GM18867 (cell line): ENCODE results near the gene FARS2.

Source experiments
- ATAC-seq: cut with Tn5 transposase; IDR thresholded peaks from one replicate; pipeline ENCODE4 v1.9.1; 2021; ENCODE audit warnings: mild to moderate bottlenecking, moderate library complexity; ENCODE audit not compliant: unreplicated experiment

FARS2 gene

DNA sequence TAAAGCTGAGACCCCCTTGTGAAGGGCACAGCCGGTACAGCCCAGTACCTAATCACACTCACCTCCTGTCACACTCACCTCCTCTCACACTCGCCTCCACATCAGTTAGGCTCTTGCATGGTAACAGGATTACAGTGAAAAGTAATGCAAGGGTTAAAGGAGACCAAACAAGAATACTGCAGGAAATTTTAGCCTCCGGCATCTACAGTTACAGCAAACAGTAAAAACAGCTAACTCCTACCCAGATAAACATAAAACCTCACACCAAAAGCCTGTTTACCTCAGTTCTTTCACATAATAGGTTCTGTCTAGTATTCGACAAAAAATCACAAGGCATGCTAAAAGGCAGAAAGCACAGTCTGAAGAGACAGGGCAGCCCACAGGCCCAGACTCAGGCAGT lies 55.6 kb downstream of the FARS2 start:
- no peak for ATAC-seq

DNA sequence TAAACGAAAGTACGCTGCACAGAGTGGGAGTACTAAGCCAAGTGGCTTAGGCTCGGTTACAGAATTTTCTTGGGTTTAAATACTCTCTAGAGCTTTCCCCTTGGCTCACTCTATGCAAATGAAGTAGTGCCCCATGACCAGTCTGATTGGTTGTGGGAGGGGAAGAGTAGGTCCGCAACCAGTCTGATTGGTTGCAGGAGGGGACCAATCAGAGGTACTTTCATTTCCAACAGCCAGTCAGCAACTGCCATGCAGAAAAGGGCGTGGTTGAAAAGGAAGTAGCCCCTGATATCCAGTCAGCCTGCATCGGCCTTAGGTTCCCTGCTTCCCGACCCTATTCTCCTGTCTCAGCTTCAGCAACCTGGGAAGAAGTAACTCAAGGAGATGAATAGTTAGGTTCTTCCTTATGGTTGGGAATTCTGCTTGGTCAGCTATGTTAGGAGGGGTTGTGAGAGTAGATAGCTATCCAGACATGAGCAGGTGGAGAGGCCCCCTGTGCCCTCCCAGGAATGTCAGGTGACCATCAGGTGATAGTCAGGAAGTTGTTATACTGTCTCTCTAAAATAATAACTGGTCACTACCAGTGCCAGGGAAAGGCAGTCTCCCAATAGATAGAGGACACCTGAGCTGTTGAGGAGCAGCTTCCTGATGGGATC lies 57.4 kb downstream of the FARS2 start:
- ATAC-seq: no peak

DNA sequence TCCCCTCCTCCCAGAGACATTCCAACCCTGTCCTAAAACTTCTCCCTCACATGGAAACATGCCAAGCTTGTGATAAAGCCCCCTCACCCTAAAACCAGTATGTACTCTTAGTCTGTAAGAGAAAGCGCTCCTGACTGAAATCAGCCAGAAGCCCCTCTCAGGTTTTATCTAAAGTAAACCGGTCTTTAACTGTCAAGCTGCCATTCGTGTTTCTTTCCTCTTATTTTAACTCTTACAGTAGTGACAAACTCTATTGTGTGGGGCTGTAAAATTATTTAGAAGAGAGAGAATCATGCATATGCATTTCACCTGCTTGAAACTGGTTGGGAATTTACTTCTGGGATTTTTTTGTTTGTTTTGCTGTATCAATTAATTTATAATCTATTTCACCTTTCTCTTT lies 62.7 kb downstream of the FARS2 start:
- ATAC-seq: no peak

DNA sequence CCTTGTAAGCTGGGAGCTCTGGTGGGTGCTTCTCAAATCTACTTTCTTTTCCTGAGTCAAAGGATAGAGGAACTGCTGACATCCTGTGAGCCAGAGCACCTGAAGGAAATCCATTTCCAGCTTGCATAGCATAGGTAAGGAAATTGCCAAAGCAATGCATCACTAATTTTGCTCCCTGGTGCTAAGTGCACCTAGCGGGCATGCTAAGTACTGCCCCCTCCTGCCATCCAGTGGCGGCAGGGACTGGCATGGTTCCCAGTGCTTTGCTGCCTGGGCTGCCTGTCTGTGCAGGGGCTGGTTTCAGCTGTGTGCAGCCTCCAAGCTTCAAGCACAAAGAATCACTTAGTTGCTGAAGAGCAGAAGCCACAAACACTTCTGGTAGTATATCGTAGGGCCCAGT lies 63.9 kb downstream of the FARS2 start:
- ATAC-seq: no peak

DNA sequence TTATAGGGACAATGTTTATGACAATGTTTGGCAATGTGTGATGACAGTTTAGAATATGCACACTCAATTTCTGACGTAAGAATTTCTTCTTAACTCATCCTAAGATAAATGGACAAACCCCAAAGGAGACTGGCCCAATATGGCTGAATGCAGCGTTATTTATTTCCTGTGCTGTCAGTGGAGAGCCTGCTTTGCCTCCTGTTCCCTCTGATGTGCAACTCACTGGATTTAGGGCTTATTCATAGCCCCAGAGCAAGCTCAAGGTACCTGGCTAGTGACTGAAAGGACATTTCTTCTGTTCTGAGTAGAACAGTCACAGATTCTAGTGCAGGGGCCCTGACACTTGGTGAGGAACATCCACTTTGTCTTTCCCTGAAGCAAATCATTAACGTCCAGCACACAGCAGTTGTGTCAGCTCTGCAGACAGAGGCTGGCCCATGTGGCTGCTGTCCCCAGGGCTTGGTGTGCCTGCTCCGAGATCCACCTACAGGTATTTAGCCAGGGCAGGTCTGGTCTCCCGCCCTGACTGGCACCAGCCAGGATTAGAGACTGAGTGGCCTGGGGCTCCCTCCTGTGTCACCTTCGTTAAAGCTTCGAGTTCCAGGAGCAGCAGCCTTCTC lies 64.8 kb downstream of the FARS2 start:
- ATAC-seq: no peak

DNA sequence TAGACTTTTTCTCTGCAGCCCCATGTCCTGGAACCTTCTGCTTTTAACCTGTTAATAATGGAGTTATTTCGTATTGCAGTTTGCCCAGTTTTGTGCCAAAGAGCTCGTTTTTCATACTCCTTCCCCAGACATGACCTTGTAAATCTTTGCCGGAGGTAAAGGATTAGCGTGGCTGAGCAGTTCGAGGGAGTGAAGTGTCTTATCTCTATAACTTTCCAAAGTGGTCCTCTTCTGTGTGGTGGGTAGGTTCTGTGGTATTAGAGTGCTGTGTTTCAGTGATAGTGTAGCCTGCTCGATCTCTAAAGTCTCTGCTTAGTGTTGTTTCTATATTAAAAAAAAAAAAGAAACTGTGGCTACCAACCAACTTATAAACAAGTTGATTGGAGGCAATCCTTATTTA lies 67.5 kb downstream of the FARS2 start:
- ATAC-seq: no peak

DNA sequence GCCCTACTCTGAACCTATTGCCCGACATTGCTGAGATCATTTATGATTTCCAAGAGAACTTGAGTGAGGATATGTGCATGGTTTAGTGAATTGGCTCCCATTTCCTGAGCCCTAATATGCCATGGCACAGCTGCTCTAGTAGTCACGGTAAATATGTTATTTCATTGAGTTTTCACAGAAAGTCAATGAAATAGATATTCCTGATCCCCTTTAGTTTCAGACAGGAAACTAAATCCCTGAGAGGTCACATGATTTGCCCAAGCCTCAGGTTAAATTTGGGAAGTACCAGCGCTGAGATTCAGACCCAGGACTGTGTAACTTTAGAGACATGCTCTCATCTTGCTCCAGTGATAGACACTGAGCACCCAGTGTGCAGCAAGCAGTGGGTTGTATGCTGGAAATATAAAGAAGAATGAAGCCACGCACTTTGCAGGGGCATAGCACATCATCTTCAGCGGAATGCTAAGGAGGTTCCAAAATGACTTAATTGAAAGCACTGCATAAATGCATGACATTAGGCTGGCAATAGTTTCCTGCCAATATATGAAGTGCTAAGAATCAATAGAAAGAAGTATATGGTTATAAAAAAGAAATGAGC lies 70.6 kb downstream of the FARS2 start:
- no peak for ATAC-seq

DNA sequence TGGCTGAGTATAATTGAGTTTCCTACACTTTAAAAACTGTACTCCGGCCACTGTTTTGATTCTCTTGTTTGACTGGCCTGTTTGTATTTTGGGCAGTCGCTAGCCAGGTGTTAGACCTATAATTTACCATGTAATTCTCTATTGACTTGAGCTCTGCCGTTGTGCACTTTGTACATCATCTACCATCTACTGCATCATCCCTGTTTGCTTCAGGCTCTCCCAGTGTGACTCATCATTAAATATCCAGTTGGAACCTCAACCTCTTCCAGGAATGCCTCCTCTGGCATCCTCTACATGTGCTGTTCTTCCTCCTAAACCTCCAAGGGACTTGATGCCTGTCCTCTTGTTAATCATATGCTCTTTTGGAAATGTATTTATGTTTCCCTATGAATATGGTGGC lies 72.3 kb downstream of the FARS2 start:
- ATAC-seq: no peak

DNA sequence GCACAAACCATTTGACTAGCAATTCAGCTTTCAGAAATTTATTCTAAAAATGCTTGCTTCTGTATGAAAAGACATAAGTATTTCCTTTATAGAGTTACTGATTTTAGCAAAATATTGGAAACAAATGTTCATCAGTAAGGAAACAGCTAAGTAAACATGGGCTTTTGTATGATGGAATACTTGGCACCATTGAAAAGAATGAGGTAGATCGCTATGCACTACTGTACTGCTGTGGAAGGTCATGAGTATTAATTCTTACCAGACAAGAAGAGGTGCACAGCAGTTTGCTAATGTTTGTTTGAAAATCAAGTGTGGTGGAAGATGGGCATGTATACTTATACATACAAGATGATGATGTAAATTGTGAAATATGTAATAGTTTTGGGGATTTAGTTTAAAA lies 73.0 kb downstream of the FARS2 start:
- no peak for ATAC-seq

DNA sequence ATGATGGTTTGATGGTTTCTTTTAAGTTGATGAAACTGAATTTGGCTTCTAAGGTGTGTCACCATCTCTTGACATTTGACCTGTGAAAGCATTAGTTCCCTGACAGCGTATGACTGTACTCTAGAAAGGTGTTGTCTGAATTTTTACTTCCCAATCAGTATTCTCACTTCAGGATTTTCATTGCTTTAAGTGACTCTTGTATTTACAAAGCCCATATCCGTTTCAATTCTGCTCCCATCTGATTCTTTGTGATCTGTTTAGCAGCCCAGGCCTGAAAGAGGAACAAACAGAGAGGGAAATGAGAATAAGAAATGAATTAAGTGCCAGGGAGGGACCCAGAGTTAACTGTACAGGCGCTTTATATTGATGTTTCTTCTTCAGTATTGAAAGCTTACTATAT lies 73.7 kb downstream of the FARS2 start:
- no peak for ATAC-seq

DNA sequence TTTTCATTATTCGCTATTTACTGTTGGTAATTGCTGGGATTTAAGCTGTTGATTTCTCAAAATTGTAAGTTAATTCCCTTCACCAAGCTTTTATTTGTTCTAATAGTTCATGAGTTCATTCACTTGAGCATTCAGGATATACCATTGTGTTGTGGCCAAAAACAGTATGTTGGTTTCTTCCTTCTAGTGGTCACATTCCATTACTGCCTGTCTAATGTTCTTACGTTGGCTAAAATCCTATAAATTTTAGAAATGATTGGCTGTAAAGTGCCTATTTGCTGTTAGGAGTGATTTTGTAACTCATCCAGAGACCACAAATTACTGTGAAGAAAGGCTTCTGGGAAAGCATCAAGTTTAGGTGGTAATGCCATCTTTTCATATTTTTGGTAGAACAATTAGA lies 76.3 kb downstream of the FARS2 start:
- no peak for ATAC-seq

DNA sequence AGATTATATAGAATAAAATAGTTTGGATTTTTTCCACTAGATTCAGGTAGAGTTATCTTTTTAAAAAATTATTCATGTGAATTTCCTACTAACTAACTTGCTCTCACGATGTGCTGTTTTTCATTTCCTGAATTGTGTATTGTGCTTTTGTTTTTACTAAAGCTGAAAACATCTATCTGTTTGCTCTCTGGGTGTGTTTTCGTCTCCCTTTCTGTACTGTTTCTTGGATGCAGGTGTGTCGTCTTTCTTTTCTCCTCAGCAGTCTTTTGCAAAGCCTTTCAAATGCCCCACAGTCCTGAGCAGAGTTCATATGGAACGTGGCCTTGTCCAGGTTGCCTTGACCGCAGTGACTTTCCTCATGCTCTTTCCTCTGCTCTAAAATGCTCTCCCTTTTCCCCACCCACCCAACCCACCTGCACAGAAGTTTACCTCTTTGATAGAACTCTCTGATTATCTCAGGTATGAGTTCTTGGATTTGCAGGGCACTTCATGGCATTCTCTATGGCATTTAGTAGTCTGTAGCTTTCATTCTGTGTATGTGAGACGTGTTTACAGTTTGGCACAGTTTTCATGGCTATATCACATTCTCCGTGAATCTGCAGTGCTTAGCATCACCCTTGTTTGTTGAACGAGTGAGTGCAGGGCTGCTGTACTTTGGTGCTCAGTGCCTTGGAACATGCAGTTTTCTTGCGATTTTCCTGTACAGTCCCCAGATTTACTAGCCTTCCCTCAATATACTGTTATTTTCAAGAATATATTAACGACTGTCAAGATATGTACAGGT lies 77.1 kb downstream of the FARS2 start:
- ATAC-seq: peak; percentile 57

DNA sequence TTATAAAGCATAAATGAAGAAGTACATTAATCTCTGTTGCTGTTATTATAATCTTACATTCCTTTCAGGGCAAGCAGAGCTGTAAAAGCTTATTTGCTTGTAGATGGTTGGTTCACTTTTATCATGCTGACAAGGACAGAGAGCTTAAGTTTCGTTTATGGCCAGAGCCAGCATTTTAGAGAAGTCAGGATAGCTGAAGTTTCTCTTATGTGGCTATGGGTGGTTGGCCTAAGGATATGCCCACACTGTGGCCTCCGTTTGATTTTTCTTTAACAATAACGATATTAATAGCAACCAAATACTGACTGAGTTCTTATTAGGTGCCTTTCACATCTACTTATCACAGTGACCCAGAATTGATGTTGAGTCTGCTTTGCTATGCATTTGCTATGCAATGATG lies 78.5 kb downstream of the FARS2 start:
- ATAC-seq: no peak

DNA sequence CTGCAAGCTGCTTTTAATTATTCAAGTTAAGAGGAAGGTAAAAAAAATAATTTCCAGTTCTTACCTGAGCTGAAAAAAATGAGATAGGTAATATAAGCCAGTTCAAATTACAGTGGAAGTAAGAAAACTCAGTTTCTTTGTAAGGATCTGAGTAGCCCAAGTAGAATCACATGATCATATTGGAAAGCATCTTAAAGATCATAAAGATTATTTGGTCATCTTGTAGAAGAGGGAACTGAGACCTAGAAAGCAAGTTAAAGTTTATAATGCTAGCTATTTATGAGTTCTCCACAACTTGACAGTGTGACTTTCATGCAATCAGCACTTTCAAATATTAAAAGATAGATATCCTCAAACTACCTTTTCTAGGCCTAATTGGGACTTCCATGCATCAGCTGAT lies 80.5 kb downstream of the FARS2 start:
- no peak for ATAC-seq

DNA sequence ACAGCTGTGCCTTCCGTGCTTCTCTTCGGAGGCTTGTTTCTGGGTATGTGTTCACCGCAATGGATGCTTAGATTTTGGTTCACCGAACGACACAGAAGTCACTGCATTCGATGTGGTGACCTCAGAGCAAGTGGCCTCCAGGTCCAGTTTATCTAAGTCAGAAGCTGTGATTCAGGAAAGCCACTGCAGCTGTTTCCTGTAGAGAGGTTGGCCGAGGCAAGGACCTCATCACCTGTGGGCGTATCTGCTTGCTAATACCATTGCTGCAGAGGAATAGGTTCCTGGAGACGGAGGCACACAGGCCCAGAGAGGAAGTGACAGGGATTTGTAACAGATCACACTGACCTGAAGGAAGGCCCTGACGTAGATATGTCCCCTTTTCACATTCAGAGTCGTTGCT lies 82.7 kb downstream of the FARS2 start:
- no peak for ATAC-seq

DNA sequence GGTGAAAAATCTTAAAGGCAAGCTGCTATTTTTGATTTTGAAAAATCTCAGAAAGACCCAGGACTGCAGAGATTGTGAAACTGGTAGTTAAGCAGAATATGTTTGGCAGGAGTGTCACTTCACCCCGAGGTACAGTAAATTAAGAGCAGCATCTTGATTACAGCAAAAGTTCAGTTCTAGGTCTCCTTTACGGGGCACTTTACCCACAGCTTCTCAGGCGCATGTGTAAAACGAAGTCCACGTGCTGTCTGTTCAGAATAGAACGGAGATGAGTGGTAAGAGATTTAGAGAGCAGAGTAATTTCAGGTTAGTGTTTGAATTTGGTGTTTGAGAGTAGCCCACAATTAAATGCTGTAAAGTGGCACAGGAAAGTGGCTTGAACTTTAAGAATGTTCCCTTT lies 84.0 kb downstream of the FARS2 start:
- ATAC-seq: no peak

DNA sequence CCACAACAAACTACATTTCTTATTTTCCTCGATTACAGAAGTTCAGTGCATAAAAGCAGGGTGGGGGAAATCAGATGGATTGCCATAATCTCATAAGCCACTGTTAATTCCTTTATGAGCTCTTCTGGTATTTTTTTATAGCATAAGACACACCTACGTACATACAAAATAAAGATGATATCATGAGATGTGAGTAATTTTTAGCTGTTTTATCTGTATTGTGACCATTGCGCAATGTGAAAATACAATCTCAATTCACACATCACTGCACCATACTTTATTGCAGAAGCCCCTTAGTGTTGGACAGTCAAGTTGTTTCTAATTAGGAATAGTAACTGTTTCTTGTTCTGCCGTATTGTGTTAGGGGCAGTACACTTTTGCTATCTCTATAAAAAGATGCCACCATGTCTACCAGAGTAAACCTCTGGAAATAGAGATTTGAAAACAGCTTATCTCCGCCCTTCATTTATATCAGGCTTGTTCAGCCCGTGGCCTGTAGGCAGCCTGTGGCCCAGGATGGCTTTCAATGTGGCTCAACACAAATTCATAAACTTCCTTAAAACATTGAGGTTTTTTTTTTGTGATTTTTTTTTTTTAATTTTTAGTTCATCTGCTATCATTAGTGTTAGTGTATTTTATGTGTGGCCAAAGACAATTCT lies 90.4 kb downstream of the FARS2 start:
- no peak for ATAC-seq

DNA sequence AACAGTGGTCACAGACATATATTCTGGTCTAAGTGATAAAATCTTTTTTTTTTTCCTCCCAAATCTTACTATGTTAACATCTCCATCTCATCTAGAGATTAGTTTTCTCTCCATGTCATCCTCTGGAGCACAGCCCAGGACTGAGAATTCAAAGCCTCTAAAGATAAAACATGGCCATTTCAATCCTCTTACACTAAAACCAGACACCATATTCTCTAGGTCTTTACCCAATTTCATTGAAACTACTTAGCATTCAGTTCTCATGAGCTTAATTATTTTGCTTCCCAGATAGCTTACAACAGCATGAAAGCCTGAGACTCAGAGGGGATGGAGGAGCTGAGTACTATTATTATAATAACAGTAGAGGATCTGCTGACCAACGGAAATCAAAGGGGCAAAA lies 92.7 kb downstream of the FARS2 start:
- no peak for ATAC-seq

DNA sequence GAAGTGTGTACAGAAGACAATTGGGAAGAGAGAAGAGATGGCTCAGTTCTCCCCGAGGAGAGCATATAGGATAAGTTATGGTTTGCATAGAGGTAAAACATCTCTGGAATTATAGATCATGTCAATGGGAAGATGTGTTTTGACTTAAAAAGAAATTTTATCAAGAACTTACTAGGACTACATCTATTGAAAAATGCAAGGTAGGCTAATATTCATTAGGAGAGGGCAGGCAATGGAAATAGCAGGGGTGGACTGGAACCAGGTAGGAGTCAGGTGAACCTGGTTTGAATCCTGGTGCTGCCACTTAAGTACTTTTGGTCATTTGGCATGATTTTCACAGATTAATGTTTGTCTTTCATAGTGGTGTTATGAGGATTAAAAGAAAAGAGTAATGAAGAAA lies 96.2 kb downstream of the FARS2 start:
- no peak for ATAC-seq

DNA sequence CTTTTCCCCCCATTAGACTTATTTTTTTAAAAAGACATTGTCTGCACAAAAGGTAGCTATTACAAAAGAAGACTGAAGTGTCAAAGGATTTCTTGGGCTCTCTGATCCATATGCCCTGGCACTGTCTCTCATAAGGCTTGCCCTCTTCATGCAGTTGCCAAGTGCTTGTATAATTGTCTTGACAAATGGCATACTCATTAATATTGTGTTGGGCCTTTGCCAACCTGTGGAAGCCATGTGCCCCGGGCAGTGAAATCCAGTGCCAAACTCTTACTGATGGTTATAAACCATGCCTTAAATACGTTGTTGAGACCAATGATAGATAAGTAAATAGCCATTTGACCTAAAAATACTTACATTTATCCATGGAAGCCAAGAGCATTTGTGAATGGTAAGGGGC lies 98.1 kb downstream of the FARS2 start:
- no peak for ATAC-seq

DNA sequence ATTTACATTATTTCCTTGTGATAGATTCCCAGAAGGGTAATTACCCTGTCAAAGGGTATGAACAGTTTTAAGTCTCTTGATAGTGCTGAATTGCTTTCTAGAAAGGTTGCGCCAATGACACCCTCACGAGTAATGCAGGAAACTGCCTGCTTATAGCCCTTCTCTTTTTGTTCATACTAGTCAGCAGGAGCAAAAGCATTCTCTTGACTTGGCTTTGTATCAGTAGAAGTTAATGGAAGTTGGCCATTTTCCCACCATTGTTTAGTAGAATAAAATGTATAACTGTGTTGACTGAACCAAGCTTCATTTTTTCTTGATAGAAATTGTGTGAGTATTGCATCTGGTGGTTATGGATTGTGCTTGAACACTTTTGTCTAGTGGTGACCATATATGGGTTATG lies 100.1 kb downstream of the FARS2 start:
- ATAC-seq: no peak
